Fibroblast of the aortic adventitia (primary cell): ENCODE results near the gene TMTC2. TPM values are rescaled to one million over a fixed set of nuclear protein-coding genes. Genes with fewer than 3 reads are reported as not detected.
A peak's percentile ranks its signal among the peaks of the same experiment; 100 is the strongest.

Experiments used
- DNase-seq: peaks from one replicate; pipeline ENCODE4 v3.0.0-alpha.2; 2010; ENCODE audit warnings: low read depth
- H3K4me3 ChIP-seq: 2 replicates; pipeline ENCODE4 v1.5.1; 2011; ENCODE audit warnings: low read depth, mild to moderate bottlenecking, control low read depth, low read length, moderate library complexity
- total RNA-seq: library from RNA; depleted of rRNA; stranded (reverse); fragments of >200 nt; gene quantifications from 2 replicates; pipeline ENCODE4 v1.2.3, GENCODE V29; 2012; ENCODE audit warnings: low replicate concordance
- TF ChIP-seq, protein P1 (sequence below): IDR thresholded peaks from 2 replicates; pipeline ENCODE4 v1.5.1; 2011; ENCODE audit warnings: mild to moderate bottlenecking, low read length, control low read depth, inconsistent platforms; ENCODE audit not compliant: insufficient read depth

Gene TMTC2
- total RNA-seq, 1 donor: 21.1 TPM

- DNase-seq: no peak
- TF ChIP-seq, protein P1, sequence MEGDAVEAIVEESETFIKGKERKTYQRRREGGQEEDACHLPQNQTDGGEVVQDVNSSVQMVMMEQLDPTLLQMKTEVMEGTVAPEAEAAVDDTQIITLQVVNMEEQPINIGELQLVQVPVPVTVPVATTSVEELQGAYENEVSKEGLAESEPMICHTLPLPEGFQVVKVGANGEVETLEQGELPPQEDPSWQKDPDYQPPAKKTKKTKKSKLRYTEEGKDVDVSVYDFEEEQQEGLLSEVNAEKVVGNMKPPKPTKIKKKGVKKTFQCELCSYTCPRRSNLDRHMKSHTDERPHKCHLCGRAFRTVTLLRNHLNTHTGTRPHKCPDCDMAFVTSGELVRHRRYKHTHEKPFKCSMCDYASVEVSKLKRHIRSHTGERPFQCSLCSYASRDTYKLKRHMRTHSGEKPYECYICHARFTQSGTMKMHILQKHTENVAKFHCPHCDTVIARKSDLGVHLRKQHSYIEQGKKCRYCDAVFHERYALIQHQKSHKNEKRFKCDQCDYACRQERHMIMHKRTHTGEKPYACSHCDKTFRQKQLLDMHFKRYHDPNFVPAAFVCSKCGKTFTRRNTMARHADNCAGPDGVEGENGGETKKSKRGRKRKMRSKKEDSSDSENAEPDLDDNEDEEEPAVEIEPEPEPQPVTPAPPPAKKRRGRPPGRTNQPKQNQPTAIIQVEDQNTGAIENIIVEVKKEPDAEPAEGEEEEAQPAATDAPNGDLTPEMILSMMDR: no peak
- H3K4me3 ChIP-seq: peak overlapping the region; percentile 94
Measured at GRCh38 chr12:82688596-82688995, 1.9 kb downstream of the TMTC2 start.

- TF ChIP-seq, protein P1: no peak
- H3K4me3 ChIP-seq: peak overlapping the region; percentile 94
- DNase-seq: peak; percentile 22
Measured at GRCh38 chr12:82690006-82690405, 3.3 kb downstream of the TMTC2 start.

DNA sequence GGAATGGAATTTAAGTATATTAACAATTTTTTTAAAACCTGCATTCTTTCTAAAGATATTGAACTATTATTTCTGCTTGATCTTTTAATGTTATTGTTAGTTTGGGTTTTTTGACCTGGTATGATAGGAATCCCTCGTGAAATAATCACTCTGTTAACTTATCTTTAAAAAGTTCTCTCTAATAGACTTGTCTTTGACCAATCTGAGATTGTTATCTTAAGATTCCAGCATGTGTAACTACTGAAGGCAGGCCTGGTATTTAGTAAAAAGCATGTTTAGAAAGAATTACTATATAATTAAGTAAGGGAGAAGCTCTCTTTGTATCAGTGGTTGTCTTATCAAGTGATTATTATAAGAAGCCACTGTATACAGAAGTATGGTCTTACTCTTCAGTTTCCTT is 4.8 kb downstream of the TMTC2 start:
- no peak overlapping the region for H3K4me3 ChIP-seq
- TF ChIP-seq, protein P1: no peak
- no peak for DNase-seq

DNA sequence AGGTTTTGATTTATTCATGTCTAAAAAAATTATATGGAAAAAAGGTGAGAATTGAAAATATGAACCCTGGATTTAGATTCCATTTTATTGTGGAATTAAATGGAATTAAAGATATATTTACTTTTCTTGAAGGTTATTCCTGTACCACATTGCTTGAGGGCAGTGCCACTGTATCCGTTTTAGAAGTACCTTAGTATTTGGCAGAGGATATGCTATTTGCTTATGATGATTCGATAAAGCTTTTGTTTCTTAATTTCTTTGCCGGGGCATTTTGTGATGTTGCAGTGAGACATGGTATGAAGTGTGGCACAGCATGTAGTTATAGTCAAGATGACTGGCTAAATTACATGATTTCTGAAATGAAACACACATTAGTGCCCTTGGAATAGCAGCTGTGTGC is 7.6 kb downstream of the TMTC2 start:
- TF ChIP-seq, protein P1: no peak
- H3K4me3 ChIP-seq: no peak overlapping the region
- DNase-seq: no peak

- H3K4me3 ChIP-seq: no peak overlapping the region
- DNase-seq: peak; percentile 45
- TF ChIP-seq, protein P1: no peak
Measured at GRCh38 chr12:82694970-82695369, 8.3 kb downstream of the TMTC2 start.

DNA sequence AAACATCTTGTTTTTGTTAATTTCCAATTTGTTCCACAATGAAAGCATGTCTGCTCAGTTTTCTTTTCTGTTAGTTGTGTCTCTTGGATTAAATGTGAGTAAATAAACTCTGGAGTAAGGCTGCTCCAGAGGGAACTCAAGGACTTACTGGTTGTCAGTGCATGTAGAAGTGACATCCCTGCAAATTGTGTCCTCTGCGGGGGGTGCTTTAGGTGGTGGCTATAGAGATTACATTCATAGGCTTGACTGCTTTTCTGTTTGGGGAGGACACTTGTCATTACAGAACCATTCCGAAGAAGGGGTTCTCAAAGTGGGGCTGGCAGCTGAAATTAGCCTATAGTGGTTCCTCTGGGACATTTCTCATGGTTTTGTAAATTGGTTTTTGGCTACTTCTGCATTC is 8.8 kb downstream of the TMTC2 start:
- DNase-seq: no peak
- TF ChIP-seq, protein P1: no peak
- H3K4me3 ChIP-seq: no peak overlapping the region

GRCh38 chr12:82696543-82696942 is 9.8 kb downstream of the TMTC2 start:
- TF ChIP-seq, protein P1: no peak
- H3K4me3 ChIP-seq: no peak overlapping the region
- peak; percentile 45 for DNase-seq
